Thyroid gland (tissue), 4 donors: ENCODE measurements around the gene C14orf39. TPM values are rescaled to one million over a fixed set of nuclear protein-coding genes. Genes with fewer than 3 reads are reported as not detected.

Source experiments
- DNase-seq, 2 donors: peaks; one replicate each; pipeline ENCODE4 v3.0.0-alpha.2; 2019
- H3K27ac ChIP-seq, 3 donors: fragments of 200-600 bp; sonication (generic); 1 replicate in 2 of 3; 2 replicates in 1 of 3; pipeline ENCODE4 v1.5.1; 2016 to 2019; ENCODE audit warnings: mild to moderate bottlenecking in 1 of 3, moderate library complexity in 1 of 3
- H3K27me3 ChIP-seq: fragments of 200-600 bp; sonication (generic); one replicate; pipeline ENCODE4 v1.5.1; 2019
- H3K36me3 ChIP-seq, 2 donors: fragments of 200-600 bp; sonication (generic); one replicate each; pipeline ENCODE4 v1.5.1; 2016 to 2019
- H3K4me1 ChIP-seq, 2 donors: fragments of 200-600 bp; sonication (generic); one replicate each; pipeline ENCODE4 v1.5.1; 2017 to 2019
- H3K4me3 ChIP-seq, 3 donors: fragments of 200-600 bp; sonication (generic); replicated peaks in 1 of 3; 1 replicate in 2 of 3; 2 replicates in 1 of 3; pipeline ENCODE4 v1.5.1; 2016; ENCODE audit warnings: mild to moderate bottlenecking in 1 of 3
- H3K9me3 ChIP-seq: fragments of 200-600 bp; sonication (generic); one replicate; pipeline ENCODE4 v1.5.1; 2017
- POLR2A ChIP-seq, 2 donors: fragments of 450-650 bp; IDR thresholded peaks; one replicate each; pipeline ENCODE4 v1.6.1; 2017; ENCODE audit warnings: antibody characterized with exemption in 2 of 2, mild to moderate bottlenecking in 2 of 2, moderate library complexity in 1 of 2
- WGBS, 2 donors: methylation state at CpG; one replicate each; pipeline ENCODE4 v1.1.5; 2017; 5-methylcytosine and 5-hydroxymethylcytosine counted together
- intact Hi-C: fragments of 100-400 bp; cut with DNase I; formaldehyde crosslinking; loops from one replicate; pipeline ENCODE4 v1.15.1; 2023
- total RNA-seq, 4 donors: library from RNA; depleted of rRNA; stranded (reverse); fragments of >200 nt; gene quantifications; one replicate each; pipeline ENCODE4 v1.2.3, GENCODE V29; 2016
- TF ChIP-seq, protein P1 (sequence below), 6 experiments: fragments of 200-600 bp in 3 of 6; fragments of 450-650 bp in 3 of 6; sonication (generic) in 3 of 6; IDR thresholded peaks; one replicate each; pipeline ENCODE4 v1.5.1; 2016 to 2019; ENCODE audit warnings: antibody characterized with exemption in 6 of 6, mild to moderate bottlenecking in 2 of 6, inconsistent platforms in 1 of 6, moderate library complexity in 1 of 6

The C14orf39 gene
- total RNA-seq, 4 donors from 2014 or later, result 0.13 to 0.56 TPM; not detected in 2

DNA sequence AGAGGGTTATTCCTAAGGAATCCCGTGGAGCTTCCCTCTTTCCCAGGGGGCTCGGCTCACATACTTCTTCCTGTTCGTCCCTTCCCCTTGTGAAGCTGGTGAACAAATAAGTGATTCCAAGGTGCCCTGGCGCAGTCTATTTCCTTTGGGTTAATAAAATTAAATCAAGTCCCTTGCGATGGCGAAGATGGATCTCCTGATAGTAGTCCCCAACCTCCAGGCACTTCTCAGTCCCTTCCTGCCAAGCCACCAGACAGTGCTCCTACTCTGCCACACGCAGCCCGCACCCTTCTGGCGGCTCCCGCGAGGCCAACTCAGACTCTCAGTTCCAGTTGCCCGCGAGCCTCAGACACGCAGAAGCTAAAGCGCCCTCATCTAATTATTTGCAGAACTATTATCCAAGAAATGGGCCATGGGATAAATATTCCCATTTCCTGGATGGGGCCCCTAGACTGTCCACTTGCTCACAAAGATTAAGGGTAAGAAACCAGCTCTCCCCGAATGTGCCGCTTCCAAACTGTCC lies 20.7 kb upstream of the C14orf39 start:
- Histone ChIP-seq H3K36me3 (no peaks in the 10 kb centered on the region), H3K9me3 (no peaks in the 10 kb centered on the region), H3K27ac (no peak overlapping the region), H3K4me3 (no peak overlapping the region), H3K27me3 (peaks cover 60% of the 10 kb centered on the region), H3K4me1 (peaks cover 14 to 29% of the 10 kb centered on the region in 2 donors)
- intact Hi-C loops, result no loop called here
- WGBS, 2 donors, result 7 to 29% methylated on average over 16 to 17 of the region's 17 CpGs
- DNase-seq, result no peak
- TF ChIP-seq, protein P1, sequence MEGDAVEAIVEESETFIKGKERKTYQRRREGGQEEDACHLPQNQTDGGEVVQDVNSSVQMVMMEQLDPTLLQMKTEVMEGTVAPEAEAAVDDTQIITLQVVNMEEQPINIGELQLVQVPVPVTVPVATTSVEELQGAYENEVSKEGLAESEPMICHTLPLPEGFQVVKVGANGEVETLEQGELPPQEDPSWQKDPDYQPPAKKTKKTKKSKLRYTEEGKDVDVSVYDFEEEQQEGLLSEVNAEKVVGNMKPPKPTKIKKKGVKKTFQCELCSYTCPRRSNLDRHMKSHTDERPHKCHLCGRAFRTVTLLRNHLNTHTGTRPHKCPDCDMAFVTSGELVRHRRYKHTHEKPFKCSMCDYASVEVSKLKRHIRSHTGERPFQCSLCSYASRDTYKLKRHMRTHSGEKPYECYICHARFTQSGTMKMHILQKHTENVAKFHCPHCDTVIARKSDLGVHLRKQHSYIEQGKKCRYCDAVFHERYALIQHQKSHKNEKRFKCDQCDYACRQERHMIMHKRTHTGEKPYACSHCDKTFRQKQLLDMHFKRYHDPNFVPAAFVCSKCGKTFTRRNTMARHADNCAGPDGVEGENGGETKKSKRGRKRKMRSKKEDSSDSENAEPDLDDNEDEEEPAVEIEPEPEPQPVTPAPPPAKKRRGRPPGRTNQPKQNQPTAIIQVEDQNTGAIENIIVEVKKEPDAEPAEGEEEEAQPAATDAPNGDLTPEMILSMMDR (IDR thresholded peaks at IDR 0.05), result no peak
- no peak for TF ChIP-seq POLR2A (IDR thresholded peaks at IDR 0.05)

- WGBS, 2 donors, result 7 to 17% methylated on average over 7 of the region's 7 CpGs
Observed at GRCh38 chr14:60506010-60506409, 20.1 kb upstream of the C14orf39 start.

DNA sequence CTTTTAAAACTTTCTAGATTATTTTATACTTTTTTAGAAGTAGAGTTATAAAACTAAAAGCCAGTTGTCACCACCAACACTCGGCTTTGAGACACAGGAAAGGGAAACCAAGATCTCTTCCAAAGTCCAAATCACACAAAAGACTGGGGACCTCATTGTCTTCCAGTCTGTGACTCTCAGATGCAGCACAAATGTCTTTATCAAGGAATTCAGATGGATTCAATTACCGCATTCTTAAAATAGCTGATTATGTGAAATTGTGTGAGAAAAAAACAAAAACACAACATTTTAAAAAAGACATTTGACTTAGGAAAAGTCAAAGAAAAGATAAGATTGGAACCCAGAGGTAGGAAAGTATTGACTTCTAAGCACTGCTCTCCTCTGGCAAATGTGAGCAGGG lies 19.6 kb upstream of the C14orf39 start:
- Histone ChIP-seq H3K9me3 (no peaks in the 10 kb centered on the region), H3K27me3 (peaks cover 50% of the 10 kb centered on the region), H3K4me3 (no peak overlapping the region), H3K4me1 (peaks cover 14 to 19% of the 10 kb centered on the region in 2 donors), H3K27ac (no peak overlapping the region), H3K36me3 (no peaks in the 10 kb centered on the region)
- DNase-seq, result no peak
- WGBS, 2 donors, result 19 to 22% methylated on average over 2 of the region's 2 CpGs
- intact Hi-C loops, result no loop called here
- TF ChIP-seq POLR2A (IDR thresholded peaks at IDR 0.05), result no peak
- TF ChIP-seq, protein P1 (IDR thresholded peaks at IDR 0.05), result no peak

More at GRCh38 chr14:60506010-60506409, 20.1 kb upstream of the C14orf39 start:
- Histone ChIP-seq H3K36me3 (no peaks in the 10 kb centered on the region), H3K4me1 (peaks cover 14 to 24% of the 10 kb centered on the region in 2 donors), H3K9me3 (no peaks in the 10 kb centered on the region), H3K4me3 (no peak overlapping the region), H3K27me3 (peaks cover 55% of the 10 kb centered on the region), H3K27ac (no peak overlapping the region)
- no peak for DNase-seq
- intact Hi-C loops, result no loop called here
- TF ChIP-seq, protein P1 (IDR thresholded peaks at IDR 0.05), result no peak
- TF ChIP-seq POLR2A (IDR thresholded peaks at IDR 0.05), result no peak

GRCh38 chr14:60502541-60502940 lies 16.7 kb upstream of the C14orf39 start:
- intact Hi-C loops, result no loop called here
- DNase-seq, result no peak
- Histone ChIP-seq H3K27ac (no peak overlapping the region), H3K36me3 (no peaks in the 10 kb centered on the region), H3K4me1 (no peaks in the 10 kb centered on the region), H3K9me3 (no peaks in the 10 kb centered on the region), H3K4me3 (no peak overlapping the region), H3K27me3 (peaks cover 22% of the 10 kb centered on the region)
- TF ChIP-seq, protein P1 (IDR thresholded peaks at IDR 0.05), result no peak
- no peak for TF ChIP-seq POLR2A (IDR thresholded peaks at IDR 0.05)

DNA sequence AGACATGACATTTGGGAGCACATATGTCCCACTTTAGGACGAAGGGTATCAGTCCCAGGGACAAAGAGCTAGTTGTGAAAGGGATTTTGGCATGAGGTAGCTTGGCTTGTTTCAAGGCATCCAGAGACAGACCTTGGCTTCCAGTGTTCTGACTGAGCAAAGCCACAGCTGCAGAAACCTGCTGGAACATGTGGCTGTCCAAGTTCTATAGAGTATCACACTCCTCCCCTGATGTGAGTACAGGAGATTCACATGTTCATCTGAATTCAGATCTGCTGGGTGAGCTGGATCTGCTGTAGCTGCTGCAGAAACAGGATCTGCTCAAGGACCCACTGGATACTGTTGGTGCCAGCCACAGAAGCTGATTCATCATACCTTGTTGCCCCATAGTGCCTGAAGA lies 10.1 kb upstream of the C14orf39 start:
- H3K9me3 ChIP-seq, result no peaks in the 10 kb centered on the region
- H3K4me3 ChIP-seq, result no peak overlapping the region
- TF ChIP-seq POLR2A (IDR thresholded peaks at IDR 0.05), result no peak
- TF ChIP-seq, protein P1 (IDR thresholded peaks at IDR 0.05), result no peak
- intact Hi-C loops, result no loop called here
- no peaks in the 10 kb centered on the region for H3K27me3 ChIP-seq
- no peak overlapping the region for H3K27ac ChIP-seq
- no peak for DNase-seq
- 73 to 76% methylated on average over 1 of the region's 1 CpG for WGBS, 2 donors
- no peaks in the 10 kb centered on the region for H3K36me3 ChIP-seq
- no peaks in the 10 kb centered on the region for H3K4me1 ChIP-seq
